IMR-90 (cell line): ENCODE measurements around the gene PPP1R37. TPM values are rescaled to one million over a fixed set of nuclear protein-coding genes. Genes with fewer than 3 reads are reported as not detected.

ENCODE experiments used
- ATAC-seq: fragments of 200-7000 bp; cut with Tn5 transposase; 2 replicates; pipeline ENCODE4 v1.9.1; 2020; ENCODE audit warnings: low read depth, mild to moderate bottlenecking, moderate library complexity
- BruUV-seq: library from RNA; stranded (reverse); fragments of 400-500 nt; replicated peaks from 2 replicates; lab custom pipeline; 2021; lab: Mats Ljungman, UMichigan
- CTCF ChIA-PET: fragments of 300-600 bp; formaldehyde crosslinking; extraction: SDS; loops from one replicate; lab custom pipeline; 2021; ENCODE audit warnings: antibody characterized with exemption; lab: Yijun Ruan, JAX
- POLR2A ChIA-PET: fragments of 300-600 bp; sonication (Branson Sonifier 250); formaldehyde crosslinking; loops from one replicate; lab custom pipeline; 2022; ENCODE audit warnings: antibody characterized with exemption; ENCODE audit not compliant: unreplicated experiment; lab: Charles Lee
- DNase-seq: peaks from one replicate; pipeline ENCODE4 v3.0.0; 2013
- H2AFZ ChIP-seq: replicated peaks from 2 replicates; pipeline ENCODE3; 2013; ENCODE audit warnings: low read length, mild to moderate bottlenecking; ENCODE audit not compliant: poor library complexity
- H2AK5ac ChIP-seq: 2 replicates; pipeline ENCODE4 v1.6.1; 2013; ENCODE audit warnings: low read depth, low read length, inconsistent platforms
- H2AK9ac ChIP-seq: replicated peaks from 2 replicates; pipeline ENCODE3; 2013; ENCODE audit warnings: mild to moderate bottlenecking, low read depth, low read length, moderate library complexity; ENCODE audit not compliant: poor library complexity
- H2BK120ac ChIP-seq: 2 replicates; pipeline ENCODE4 v1.6.1; 2013; ENCODE audit warnings: low read depth, low read length, inconsistent platforms
- H2BK15ac ChIP-seq: 3 replicates; pipeline ENCODE4 v1.6.1; 2013; ENCODE audit warnings: low read depth, low read length, inconsistent platforms
- H2BK20ac ChIP-seq: 2 replicates; pipeline ENCODE4 v1.6.1; 2013; ENCODE audit warnings: low read depth, mild to moderate bottlenecking, inconsistent platforms, low read length, moderate library complexity
- H2BK5ac ChIP-seq: 2 replicates; pipeline ENCODE4 v1.6.1; 2013; ENCODE audit warnings: mild to moderate bottlenecking, low read depth, low read length, inconsistent platforms; ENCODE audit not compliant: poor library complexity, severe bottlenecking
- H3K14ac ChIP-seq: replicated peaks from 2 replicates; pipeline ENCODE4 v1.6.1; 2013; ENCODE audit warnings: low read depth, low read length, inconsistent platforms
- H3K18ac ChIP-seq: 2 replicates; pipeline ENCODE4 v1.6.1; 2013; ENCODE audit warnings: low read depth, low read length, control low read depth
- H3K23ac ChIP-seq: 2 replicates; pipeline ENCODE4 v1.6.1; 2013; ENCODE audit warnings: low read depth, low read length, inconsistent platforms
- H3K27ac ChIP-seq: 2 replicates; pipeline ENCODE4 v1.5.1; 2013; ENCODE audit warnings: mild to moderate bottlenecking, control low read depth, low read length; ENCODE audit not compliant: insufficient read depth
- H3K27me3 ChIP-seq: 2 replicates; pipeline ENCODE4 v1.6.1; 2013; ENCODE audit warnings: low read length; ENCODE audit not compliant: control insufficient read depth, insufficient read depth
- H3K36me3 ChIP-seq: 2 replicates; pipeline ENCODE4 v1.6.1; 2013; ENCODE audit warnings: low read length, mixed read lengths; ENCODE audit not compliant: control insufficient read depth, insufficient read depth
- H3K4ac ChIP-seq: 2 replicates; pipeline ENCODE4 v1.6.1; 2013; ENCODE audit warnings: low read depth, low read length, inconsistent platforms
- H3K4me1 ChIP-seq: 2 replicates; pipeline ENCODE4 v1.6.1; 2013; ENCODE audit warnings: low read length, mixed read lengths; ENCODE audit not compliant: control insufficient read depth, insufficient read depth
- H3K4me2 ChIP-seq: 2 replicates; pipeline ENCODE4 v1.6.1; 2013; ENCODE audit warnings: low read depth, mild to moderate bottlenecking, control low read depth, low read length, moderate library complexity
- H3K4me3 ChIP-seq: 2 replicates; pipeline ENCODE4 v1.5.1; 2013; ENCODE audit warnings: low read depth, mild to moderate bottlenecking, control low read depth, low read length, moderate library complexity; ENCODE audit not compliant: insufficient read depth
- H3K56ac ChIP-seq: 2 replicates; pipeline ENCODE4 v1.6.1; 2013; ENCODE audit warnings: low read length, inconsistent platforms; ENCODE audit not compliant: insufficient read depth; ENCODE audit errors: extremely low read depth
- H3K79me1 ChIP-seq, 2 experiments: 2 replicates each; pipeline ENCODE4 v1.6.1; 2013; ENCODE audit warnings: low read length in 2 of 2, inconsistent platforms in 1 of 2, low read depth in 1 of 2
- H3K9ac ChIP-seq: 2 replicates; pipeline ENCODE4 v1.6.1; 2013; ENCODE audit warnings: low read depth, low read length, control low read depth
- H3K9me1 ChIP-seq: 2 replicates; pipeline ENCODE4 v1.6.1; 2013; ENCODE audit warnings: low read length, inconsistent platforms; ENCODE audit not compliant: insufficient read depth
- H3K9me3 ChIP-seq: 2 replicates; pipeline ENCODE4 v1.6.1; 2013; ENCODE audit warnings: low read length; ENCODE audit not compliant: control insufficient read depth, insufficient read depth
- H4K20me1 ChIP-seq: 2 replicates; pipeline ENCODE4 v1.6.1; 2013; ENCODE audit warnings: low read length, inconsistent platforms; ENCODE audit not compliant: insufficient read depth
- H4K5ac ChIP-seq: 2 replicates; pipeline ENCODE4 v1.6.1; 2013; ENCODE audit warnings: mild to moderate bottlenecking, low read depth, low read length, control low read depth
- H4K8ac ChIP-seq, 2 experiments: 2 replicates each; pipeline ENCODE4 v1.6.1; 2013; ENCODE audit warnings: low read depth in 2 of 2, low read length in 2 of 2, control low read depth in 1 of 2, inconsistent platforms in 1 of 2
- H4K91ac ChIP-seq: 2 replicates; pipeline ENCODE4 v1.6.1; 2013; ENCODE audit warnings: low read depth, low read length, inconsistent platforms; ENCODE audit not compliant: insufficient read depth
- BHLHE40 ChIP-seq: fragments of 150-350 bp; IDR thresholded peaks from 2 replicates; pipeline ENCODE4 v1.6.1; 2016; ENCODE audit warnings: mild to moderate bottlenecking, low read depth, low read length
- CEBPB ChIP-seq: IDR thresholded peaks from 2 replicates; pipeline ENCODE4 v1.6.1; 2012; ENCODE audit warnings: low read depth, low read length, improper control_type of control experiment
- CHD1 ChIP-seq: IDR thresholded peaks from 2 replicates; pipeline ENCODE4 v1.6.1; 2012; ENCODE audit warnings: low read depth, low read length, improper control_type of control experiment
- FOS ChIP-seq: fragments of 150-350 bp; IDR thresholded peaks from 2 replicates; pipeline ENCODE4 v1.6.1; 2016; ENCODE audit warnings: low read depth, low read length
- MAFK ChIP-seq: IDR thresholded peaks from 2 replicates; pipeline ENCODE4 v1.6.1; 2012; ENCODE audit warnings: low read depth, low read length, improper control_type of control experiment
- MAZ ChIP-seq: IDR thresholded peaks from 2 replicates; pipeline ENCODE4 v1.6.1; 2012; ENCODE audit warnings: low read depth, mild to moderate bottlenecking, low read length, improper control_type of control experiment, moderate library complexity, borderline replicate concordance
- MXI1 ChIP-seq: IDR thresholded peaks from 2 replicates; pipeline ENCODE4 v1.6.1; 2012; ENCODE audit warnings: low read depth, mild to moderate bottlenecking, low read length, moderate library complexity, borderline replicate concordance
- NFE2L2 ChIP-seq: fragments of 150-350 bp; IDR thresholded peaks from 2 replicates; pipeline ENCODE4 v1.6.1; 2016; ENCODE audit warnings: low read depth, mild to moderate bottlenecking, low read length
- POLR2A ChIP-seq: IDR thresholded peaks from 2 replicates; pipeline ENCODE4 v1.6.1; 2012; ENCODE audit warnings: mild to moderate bottlenecking, low read depth, low read length
- RAD21 ChIP-seq: IDR thresholded peaks from 2 replicates; pipeline ENCODE4 v1.6.1; 2012; ENCODE audit warnings: low read length, improper control_type of control experiment
- RCOR1 ChIP-seq: IDR thresholded peaks from 2 replicates; pipeline ENCODE4 v1.6.1; 2012; ENCODE audit warnings: mild to moderate bottlenecking, low read length, improper control_type of control experiment; ENCODE audit not compliant: insufficient replicate concordance
- RFX5 ChIP-seq: IDR thresholded peaks from 2 replicates; pipeline ENCODE4 v1.8.0; 2012; ENCODE audit warnings: low read depth, mild to moderate bottlenecking, low read length, moderate library complexity
- SMC3 ChIP-seq: fragments of 150-350 bp; IDR thresholded peaks from 2 replicates; pipeline ENCODE4 v1.6.1; 2016; ENCODE audit warnings: low read depth, mild to moderate bottlenecking, antibody characterized with exemption, low read length, moderate library complexity
- WGBS, 2 experiments: methylation state at CpG; one replicate each; pipeline versions ENCODE4 v1.1.5 to v1.1.7; 2013; ENCODE audit warnings: missing lambda C conversion rate in 2 of 2; ENCODE audit not compliant: insufficient read length in 1 of 2; ENCODE audit errors: extremely low coverage in 2 of 2; 5-methylcytosine and 5-hydroxymethylcytosine counted together
- dilution Hi-C: fragments of 300-500 bp; cut with HindIII; formaldehyde crosslinking; loops from one replicate; pipeline ENCODE4 v1.14.3; 2018; ENCODE audit warnings: low sequenced_read_pairs; ENCODE audit not compliant: unreplicated experiment
- in situ Hi-C: fragments of 300-500 bp; cut with MboI; formaldehyde crosslinking; loops from 3 replicates; pipeline ENCODE4 v1.14.3; 2019; ENCODE audit warnings: low sequenced_read_pairs, inconsistent platforms, mixed read lengths
- intact Hi-C: fragments of 100-400 bp; cut with micrococcal nuclease; formaldehyde crosslinking; loops from 2 replicates; pipeline ENCODE4 v1.10.0; 2022
- polyA plus RNA-seq, 3 experiments: library from polyadenylated mRNA; depleted of rRNA; stranded (reverse); fragments of >200 nt; gene quantifications; 2 replicates each; pipeline ENCODE4 v1.2.3, GENCODE V29; 2012; ENCODE audit warnings: low replicate concordance in 1 of 3
- total RNA-seq: library from RNA; depleted of rRNA; stranded (reverse); fragments of >200 nt; gene quantifications from 2 replicates; pipeline ENCODE4 v1.2.3, GENCODE V29; 2012
- TF ChIP-seq, protein P1 (sequence below): fragments of 150-350 bp; IDR thresholded peaks from 2 replicates; pipeline ENCODE4 v1.6.1; 2016; ENCODE audit warnings: low read depth, mild to moderate bottlenecking, low read length, moderate library complexity, borderline replicate concordance
- TF ChIP-seq, protein P2 (sequence below): conservative IDR thresholded peaks from 2 replicates; pipeline ENCODE4 v1.5.1; 2012; ENCODE audit warnings: mild to moderate bottlenecking, low read depth, low read length, improper control_type of control experiment
- TF ChIP-seq, protein P3 (sequence below): fragments of 150-350 bp; IDR thresholded peaks from 2 replicates; pipeline ENCODE4 v1.6.1; 2017; ENCODE audit warnings: mild to moderate bottlenecking, antibody characterized with exemption, low read length, low read depth

PPP1R37 gene
- total and polyA plus RNA-seq, 2 of the 4 experiments (the other 2 are of a cell fraction), result 13.1 to 18.5 TPM

DNA sequence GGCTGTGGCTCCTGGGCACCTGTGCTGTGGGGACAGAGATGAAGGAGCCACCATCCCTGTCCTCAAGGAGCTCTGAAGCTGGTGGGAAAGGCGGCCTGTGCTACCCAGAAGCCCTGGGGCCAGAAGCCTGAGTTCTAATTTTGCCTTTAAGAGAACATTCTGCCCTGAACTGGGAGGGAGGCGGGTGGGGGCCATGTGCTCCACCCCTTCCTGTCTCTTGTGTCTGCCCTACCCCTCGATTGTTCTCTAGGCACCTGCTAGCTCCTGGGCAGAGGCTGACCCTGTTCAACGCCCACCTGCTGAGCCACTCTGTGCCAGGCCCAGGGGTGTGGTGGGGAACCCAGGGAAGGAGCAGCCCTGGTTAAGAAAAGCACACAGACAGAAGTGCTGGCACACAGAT is 79.2 kb downstream of the PPP1R37 start:
- POLR2A ChIA-PET, result no interaction called here
- Histone ChIP-seq H3K9ac (no peak overlapping the region), H3K4ac (no peak overlapping the region), H2BK5ac (no peak overlapping the region), H3K36me3 (no peaks in the 10 kb centered on the region), H4K8ac (no peak overlapping the region), H3K18ac (no peak overlapping the region), H3K9me3 (no peaks in the 10 kb centered on the region), H3K27me3 (peaks cover 2% of the 10 kb centered on the region; the same call in 1 of the 2 replicates), H3K56ac (no peak overlapping the region), H2AFZ (no peak overlapping the region), H2BK120ac (no peak overlapping the region), H3K4me1 (peaks cover 2% of the 10 kb centered on the region), H3K27ac (no peak overlapping the region), H2BK15ac (no peak overlapping the region), H4K20me1 (no peaks in the 10 kb centered on the region), H3K23ac (no peak overlapping the region), H4K91ac (no peak overlapping the region), H3K4me2 (no peak overlapping the region), H3K9me1 (0 out of 2 replicates have a peak, but pooled peaks cover 3% of the 10 kb centered on the region), H3K79me1 (peaks cover 0 to 3% of the 10 kb centered on the region in 2 experiments; a peak in 1 of 4 replicates), H3K14ac (no peak overlapping the region), H2AK5ac (no peak overlapping the region), H2BK20ac (no peak overlapping the region), H2AK9ac (no peak overlapping the region), H4K5ac (no peak overlapping the region), H3K4me3 (no peak overlapping the region)
- no TSS peak for BruUV-seq
- dilution Hi-C loops, result no loop called here
- intact Hi-C loops, result no loop called here
- CTCF ChIA-PET, result no interaction called here
- DNase-seq (no peak), ATAC-seq (no peak)
- no CpG with 5 or more reads among the region's 4 CpGs for WGBS, 2 experiments
- TF ChIP-seq RAD21, result no peak
- no peak for TF ChIP-seq CEBPB
- no peak for TF ChIP-seq SMC3
- TF ChIP-seq NFE2L2, result no peak
- no peak for TF ChIP-seq BHLHE40
- TF ChIP-seq, protein P1, sequence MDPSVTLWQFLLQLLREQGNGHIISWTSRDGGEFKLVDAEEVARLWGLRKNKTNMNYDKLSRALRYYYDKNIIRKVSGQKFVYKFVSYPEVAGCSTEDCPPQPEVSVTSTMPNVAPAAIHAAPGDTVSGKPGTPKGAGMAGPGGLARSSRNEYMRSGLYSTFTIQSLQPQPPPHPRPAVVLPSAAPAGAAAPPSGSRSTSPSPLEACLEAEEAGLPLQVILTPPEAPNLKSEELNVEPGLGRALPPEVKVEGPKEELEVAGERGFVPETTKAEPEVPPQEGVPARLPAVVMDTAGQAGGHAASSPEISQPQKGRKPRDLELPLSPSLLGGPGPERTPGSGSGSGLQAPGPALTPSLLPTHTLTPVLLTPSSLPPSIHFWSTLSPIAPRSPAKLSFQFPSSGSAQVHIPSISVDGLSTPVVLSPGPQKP, result no peak
- TF ChIP-seq MAZ, result no peak
- no peak for TF ChIP-seq POLR2A
- TF ChIP-seq FOS, result no peak
- TF ChIP-seq RFX5, result no peak
- TF ChIP-seq, protein P2, sequence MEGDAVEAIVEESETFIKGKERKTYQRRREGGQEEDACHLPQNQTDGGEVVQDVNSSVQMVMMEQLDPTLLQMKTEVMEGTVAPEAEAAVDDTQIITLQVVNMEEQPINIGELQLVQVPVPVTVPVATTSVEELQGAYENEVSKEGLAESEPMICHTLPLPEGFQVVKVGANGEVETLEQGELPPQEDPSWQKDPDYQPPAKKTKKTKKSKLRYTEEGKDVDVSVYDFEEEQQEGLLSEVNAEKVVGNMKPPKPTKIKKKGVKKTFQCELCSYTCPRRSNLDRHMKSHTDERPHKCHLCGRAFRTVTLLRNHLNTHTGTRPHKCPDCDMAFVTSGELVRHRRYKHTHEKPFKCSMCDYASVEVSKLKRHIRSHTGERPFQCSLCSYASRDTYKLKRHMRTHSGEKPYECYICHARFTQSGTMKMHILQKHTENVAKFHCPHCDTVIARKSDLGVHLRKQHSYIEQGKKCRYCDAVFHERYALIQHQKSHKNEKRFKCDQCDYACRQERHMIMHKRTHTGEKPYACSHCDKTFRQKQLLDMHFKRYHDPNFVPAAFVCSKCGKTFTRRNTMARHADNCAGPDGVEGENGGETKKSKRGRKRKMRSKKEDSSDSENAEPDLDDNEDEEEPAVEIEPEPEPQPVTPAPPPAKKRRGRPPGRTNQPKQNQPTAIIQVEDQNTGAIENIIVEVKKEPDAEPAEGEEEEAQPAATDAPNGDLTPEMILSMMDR, result no peak
- TF ChIP-seq RCOR1, result no peak
- TF ChIP-seq MAFK, result no peak
- no peak for TF ChIP-seq MXI1
- TF ChIP-seq, protein P3, sequence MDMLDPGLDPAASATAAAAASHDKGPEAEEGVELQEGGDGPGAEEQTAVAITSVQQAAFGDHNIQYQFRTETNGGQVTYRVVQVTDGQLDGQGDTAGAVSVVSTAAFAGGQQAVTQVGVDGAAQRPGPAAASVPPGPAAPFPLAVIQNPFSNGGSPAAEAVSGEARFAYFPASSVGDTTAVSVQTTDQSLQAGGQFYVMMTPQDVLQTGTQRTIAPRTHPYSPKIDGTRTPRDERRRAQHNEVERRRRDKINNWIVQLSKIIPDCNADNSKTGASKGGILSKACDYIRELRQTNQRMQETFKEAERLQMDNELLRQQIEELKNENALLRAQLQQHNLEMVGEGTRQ, result no peak
- TF ChIP-seq CHD1, result no peak
- in situ Hi-C loops, result no loop called here
